Stimulated activated CD4-positive, alpha-beta T cell treated with anti-CD3 and anti-CD28 coated beads, Interleukin-15, amount 100 ng/mL, for 24 hours (primary cell): ENCODE measurements around the gene OPA1.

Experiments used
- DNase-seq: peaks from one replicate; pipeline ENCODE4 v3.0.0-alpha.2; 2020

The OPA1 gene, protein sequence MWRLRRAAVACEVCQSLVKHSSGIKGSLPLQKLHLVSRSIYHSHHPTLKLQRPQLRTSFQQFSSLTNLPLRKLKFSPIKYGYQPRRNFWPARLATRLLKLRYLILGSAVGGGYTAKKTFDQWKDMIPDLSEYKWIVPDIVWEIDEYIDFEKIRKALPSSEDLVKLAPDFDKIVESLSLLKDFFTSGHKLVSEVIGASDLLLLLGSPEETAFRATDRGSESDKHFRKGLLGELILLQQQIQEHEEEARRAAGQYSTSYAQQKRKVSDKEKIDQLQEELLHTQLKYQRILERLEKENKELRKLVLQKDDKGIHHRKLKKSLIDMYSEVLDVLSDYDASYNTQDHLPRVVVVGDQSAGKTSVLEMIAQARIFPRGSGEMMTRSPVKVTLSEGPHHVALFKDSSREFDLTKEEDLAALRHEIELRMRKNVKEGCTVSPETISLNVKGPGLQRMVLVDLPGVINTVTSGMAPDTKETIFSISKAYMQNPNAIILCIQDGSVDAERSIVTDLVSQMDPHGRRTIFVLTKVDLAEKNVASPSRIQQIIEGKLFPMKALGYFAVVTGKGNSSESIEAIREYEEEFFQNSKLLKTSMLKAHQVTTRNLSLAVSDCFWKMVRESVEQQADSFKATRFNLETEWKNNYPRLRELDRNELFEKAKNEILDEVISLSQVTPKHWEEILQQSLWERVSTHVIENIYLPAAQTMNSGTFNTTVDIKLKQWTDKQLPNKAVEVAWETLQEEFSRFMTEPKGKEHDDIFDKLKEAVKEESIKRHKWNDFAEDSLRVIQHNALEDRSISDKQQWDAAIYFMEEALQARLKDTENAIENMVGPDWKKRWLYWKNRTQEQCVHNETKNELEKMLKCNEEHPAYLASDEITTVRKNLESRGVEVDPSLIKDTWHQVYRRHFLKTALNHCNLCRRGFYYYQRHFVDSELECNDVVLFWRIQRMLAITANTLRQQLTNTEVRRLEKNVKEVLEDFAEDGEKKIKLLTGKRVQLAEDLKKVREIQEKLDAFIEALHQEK

DNA sequence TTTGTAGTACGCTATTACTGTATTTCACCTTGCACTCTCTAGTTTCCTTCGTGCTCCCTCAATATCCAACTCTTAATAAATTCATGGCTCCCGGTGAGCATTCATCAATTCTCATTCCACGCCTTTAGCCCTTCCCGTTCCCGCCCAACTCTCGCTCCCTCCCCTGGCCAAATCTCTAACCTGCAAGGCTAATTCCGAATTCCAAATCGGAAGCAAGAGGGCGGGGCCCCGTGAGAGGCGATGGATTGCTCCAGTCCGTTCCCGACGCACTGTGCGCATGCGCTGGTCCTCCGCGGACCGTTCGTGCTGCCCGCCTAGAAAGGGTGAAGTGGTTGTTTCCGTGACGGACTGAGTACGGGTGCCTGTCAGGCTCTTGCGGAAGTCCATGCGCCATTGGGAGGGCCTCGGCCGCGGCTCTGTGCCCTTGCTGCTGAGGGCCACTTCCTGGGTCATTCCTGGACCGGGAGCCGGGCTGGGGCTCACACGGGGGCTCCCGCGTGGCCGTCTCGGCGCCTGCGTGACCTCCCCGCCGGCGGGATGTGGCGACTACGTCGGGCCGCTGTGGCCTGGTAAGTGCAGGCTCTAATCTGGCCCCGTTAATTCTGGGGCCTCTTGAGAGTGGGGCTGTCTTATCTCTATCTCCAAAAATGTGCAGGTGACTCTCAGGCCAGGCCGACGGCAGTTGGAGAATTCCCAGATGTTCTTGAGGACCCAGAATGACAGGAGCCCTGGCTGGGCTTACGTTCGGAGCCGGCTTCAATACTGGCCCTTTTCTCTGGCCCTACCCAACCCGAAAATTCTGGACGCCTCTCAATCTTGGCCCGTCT is at the start of gene OPA1:
TSS of gene OPA1 (plus strand) at position 368 of the 827 bp plus-strand sequence. CDS start at position 538, 170 bp downstream.
- DNase-seq: peak; percentile 96

DNA sequence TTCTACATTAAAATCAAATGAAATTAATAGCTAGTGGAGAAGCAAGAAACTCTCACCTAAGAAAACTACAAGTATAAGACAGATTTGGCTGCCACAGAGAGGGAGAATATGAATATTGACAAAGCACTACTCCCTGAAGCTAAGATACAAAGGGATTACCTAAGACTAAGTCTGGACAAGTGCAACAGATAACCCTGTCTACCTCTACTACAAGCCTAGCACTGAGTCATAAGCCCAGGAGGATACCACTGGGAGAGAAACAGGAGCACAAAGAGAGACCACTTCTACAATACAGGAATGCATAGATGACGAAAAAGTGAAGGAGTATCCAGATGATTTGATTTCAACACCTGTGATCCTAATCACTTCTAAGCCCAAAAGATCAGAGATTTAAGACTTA is 48.7 kb upstream of the OPA1 start:
- no peak for DNase-seq

DNA sequence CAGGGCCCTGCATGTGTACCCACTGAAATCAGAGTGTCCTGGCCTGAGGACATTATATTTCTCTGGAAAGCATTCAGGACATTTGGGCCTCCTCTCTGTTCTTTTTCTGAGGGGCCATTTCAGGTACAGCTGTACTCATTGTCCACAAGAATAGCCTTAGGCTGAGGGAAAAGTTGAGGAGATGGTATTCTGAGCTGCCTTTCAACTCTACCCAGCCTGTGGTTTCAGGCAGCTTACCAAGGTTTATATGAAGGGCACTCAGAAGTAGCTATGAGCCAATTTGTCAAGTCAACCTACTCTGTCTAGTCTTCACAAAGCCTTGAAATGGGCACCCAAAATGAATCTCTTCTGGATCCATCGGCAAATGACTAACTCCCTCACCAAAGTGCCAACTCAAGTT is 47.7 kb upstream of the OPA1 start:
- no peak for DNase-seq

DNA sequence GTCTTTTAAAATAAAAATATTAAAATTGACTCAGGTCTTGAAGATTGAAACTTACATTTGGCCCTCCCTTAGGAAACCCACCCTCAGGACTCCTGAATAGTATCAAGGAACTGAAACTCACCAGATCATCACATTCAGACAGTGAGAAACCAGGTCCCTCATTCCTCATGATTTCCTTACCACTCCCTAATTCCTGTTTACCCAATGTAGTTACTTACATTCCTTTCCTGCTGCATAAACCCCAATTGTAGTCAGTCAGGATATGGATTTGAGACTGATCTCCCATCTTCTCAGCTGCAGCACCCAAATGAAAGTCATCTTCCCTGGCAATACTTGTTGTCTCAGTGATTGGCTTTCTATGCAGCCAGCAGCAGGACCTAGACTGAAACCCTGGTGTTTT is 46.9 kb upstream of the OPA1 start:
- DNase-seq: no peak

DNA sequence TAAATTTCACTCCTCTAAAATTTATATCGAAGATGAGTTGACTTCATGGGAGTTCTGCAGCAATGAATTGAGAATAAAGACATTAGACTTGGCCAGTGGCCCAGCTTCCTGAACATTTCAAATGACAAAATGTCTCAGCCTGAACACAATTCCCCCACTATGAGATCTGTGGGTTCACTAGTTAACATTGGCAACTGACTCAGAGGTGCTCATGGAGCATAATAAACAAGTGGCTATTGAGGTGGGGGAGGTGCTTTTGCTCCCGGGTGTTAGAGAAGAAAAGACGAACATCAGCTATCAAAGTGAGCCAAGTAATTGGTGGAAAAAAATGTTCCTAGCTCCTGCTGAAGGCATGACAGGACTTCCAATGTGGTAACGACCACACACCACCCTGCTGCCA is 44.6 kb upstream of the OPA1 start:
- no peak for DNase-seq

DNA sequence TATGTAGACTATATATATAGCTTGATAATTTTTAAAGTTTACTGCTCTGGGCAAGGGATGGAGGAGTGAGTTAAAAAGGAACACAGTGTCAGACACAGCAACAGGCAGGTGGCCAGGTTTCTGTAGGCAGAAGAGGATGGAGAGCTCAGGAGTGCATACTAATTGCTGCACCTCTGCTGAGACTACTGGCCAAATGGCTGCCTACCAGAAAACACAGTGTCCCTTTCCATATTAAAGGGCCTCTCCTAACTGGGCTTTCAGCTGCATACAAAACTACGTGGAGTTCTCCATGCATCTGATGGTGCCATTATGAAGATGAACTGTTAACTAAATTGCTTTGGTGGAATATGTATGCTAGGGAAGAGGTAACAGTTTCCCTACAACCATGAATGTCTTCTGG is 40.1 kb upstream of the OPA1 start:
- DNase-seq: no peak

DNA sequence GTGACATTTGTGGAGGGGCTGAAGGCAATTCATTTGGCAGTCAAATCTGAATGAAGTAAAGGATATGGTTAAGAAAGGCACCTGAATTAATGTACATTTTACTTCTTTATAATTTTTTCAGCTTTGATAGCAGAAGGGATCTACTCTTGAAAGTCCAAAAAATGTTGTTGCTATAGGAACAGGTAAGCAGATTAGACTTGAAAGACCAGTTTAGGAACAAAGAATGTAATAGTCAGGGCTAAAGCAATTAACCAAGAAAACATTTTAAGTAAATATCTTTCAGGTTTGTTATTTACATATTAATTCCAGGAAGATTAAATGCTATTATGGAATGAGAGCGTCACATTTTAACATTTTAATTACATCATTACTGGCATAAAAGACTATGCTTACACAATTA is 39.4 kb upstream of the OPA1 start:
- DNase-seq: no peak

DNA sequence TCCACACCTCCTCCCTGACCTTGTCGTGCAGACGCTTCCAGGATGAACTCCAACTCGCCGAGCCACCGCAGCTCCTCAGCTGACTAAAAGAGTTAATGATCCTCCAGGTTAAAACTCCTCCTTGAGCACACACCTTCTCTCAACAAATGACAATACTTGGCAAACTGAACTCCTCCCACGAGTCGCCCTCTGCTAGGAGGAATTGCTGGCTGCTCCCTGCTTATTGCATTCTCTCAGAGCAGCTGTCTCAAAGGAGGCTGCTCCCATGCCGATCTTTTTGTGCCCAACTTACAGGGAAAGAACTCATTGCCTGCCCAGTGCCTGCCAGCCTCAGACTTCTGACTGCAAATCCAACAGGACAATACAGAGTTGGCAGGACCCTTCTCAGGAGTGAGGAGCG is 38.2 kb upstream of the OPA1 start, which contains the start of gene ATP13A4:
TSS of gene ATP13A4 (minus strand) at position 85 of the 400 bp plus-strand sequence. CDS start 96 bp downstream, outside the sequence.
- no peak for DNase-seq

DNA sequence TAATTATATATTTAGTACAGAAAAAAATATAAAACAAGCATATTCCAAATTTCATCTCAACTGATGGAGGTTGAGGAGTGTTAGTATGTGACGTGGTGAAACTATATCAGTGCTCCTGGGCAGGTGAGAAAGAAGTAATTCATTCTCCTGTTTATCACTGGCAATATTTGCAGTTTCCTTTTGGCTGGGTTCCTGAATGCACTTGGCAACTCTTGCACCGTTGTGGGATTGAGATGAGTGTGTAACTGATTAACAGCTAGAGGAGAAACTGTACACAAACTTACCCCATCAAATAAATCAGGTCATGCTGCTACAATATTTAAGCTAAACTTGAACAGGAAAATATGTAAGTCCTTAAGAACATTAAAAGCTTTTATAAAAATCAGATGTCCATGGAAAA is 36.2 kb upstream of the OPA1 start:
- no peak for DNase-seq

DNA sequence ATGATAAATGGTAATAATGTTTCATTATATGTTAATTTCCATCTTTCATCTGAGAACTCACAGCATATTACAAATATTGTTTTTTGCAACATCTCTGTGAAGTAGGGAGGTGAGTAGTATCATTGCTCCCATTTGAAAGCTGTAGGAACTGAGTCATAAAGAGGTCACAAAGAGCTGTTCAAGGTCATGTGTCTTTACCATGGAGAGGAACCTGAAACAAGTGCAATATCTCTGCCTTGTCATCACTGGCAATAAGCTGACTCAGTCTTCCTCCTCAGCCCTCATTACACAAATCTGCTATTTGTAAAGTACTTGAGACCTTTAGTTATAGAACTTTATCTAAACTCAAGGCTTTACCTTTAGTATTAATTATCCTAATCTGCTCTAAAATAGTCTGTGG is 33.9 kb upstream of the OPA1 start:
- no peak for DNase-seq

DNA sequence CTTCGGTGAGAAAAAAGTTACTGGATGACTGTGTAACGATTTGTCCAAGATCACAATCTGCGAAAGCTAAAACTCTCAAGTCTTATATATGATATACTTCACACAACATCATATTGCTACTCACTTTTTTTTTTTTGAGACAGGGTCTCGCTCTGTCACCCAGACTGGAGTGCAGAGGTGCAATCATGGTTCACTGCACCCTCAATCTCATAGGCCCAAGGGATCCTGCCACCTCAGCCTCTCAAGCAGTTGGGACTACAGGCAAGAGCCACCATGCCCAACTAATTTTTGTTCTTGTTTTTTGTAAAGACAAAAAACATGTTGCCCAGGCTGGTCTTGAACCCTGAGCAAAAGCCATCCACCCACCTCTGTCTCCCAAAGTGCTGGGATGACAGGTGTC is 32.9 kb upstream of the OPA1 start:
- no peak for DNase-seq

DNA sequence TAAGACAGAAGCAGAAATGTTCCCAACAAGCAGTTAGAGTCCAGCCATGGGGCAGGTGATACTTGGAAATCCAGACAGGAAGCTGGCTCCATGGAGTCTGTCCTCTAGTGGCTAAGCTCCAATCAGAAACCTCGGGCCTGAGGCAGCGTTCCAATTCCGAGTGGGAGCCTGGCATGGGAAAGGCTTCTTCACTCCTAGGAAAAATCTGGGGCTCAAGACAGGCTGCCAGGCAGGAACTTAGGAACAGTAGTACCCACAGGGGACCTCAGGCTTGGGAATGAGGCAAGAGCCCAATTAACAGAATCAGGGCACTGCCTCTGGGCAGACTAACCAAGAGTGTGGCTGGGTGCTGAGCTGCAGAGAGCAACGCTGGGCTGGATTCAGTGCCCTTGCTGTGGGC is 32.1 kb upstream of the OPA1 start:
- no peak for DNase-seq

DNA sequence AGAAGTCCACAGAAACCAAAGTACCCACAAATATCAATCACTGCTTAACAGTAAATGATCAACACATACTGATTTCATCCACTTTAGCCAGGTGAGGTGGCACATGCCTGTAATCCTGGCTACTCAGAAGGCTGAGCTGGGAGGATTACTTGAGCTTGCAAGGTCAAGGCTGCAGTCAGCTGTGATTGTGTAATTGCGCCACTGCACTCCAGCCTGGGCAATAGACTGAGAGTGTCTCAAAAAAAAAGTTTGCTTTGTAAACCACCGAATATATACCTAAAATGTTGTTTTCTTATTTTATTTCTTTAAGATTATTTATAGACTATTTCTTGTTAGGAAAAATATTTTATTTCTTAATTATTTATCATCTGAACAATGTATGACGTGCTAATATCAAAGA is 29.6 kb upstream of the OPA1 start:
- no peak for DNase-seq

DNA sequence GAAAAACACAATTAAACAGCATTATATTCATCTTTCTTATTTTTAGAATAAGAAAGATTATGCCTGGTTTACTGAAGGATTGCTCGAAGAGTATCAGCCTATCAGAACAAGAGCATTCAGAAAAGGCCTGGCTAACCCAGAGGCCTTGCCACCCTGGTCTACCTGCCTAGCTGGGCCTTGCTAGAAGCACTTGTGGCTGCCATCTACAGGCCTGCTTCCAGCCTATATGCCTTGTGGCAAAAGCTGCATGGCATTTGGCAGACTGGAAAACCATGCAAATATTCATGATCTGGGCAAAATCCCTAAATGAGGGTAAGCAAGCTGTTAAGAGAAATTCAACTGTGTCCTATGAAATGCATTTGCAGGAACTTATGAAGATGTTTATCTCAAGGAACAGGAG is 29.0 kb upstream of the OPA1 start:
- DNase-seq: peak; percentile 4

DNA sequence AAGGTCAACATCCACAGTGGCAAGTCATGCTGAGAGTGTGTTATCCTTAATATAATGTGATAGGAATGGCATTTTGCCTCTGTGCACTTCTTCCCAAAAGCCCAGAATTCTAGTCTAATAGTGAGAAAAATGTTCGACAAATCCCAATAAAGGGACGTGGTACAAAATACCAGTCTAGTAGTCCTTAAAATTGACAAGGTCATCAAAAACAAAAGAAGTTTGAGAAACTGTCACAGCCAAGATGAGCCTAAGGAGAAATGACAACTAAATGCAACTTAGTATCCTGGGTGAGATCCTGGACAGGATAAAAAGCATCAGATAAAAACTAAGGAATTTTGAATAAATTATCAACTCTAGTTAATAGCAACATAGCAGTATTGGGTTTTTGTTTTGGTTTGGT is 23.9 kb upstream of the OPA1 start:
- no peak for DNase-seq

DNA sequence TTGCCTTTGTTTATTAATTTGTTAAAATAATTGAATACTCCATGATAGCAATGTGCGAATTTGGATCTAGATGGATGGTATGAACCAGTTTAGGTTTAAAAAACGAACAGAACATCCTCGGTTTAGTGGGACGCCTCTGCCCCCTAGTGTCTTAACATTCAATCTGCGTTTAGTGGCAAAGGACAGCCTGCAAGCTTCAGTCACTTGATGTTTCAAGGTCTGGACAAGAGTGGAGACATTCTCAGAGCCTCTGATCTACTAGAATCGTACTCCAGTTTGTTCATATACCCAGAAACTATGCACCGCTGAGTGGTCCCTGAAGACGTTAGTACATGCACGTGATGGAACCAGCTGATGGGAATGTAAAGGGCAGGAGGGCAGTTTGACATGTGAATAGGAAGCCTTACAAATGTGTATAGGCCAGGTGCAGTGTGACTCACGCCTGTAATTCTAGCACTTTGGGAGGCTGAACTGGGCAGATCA is 20.5 kb upstream of the OPA1 start:
- DNase-seq: peak; percentile 57

DNA sequence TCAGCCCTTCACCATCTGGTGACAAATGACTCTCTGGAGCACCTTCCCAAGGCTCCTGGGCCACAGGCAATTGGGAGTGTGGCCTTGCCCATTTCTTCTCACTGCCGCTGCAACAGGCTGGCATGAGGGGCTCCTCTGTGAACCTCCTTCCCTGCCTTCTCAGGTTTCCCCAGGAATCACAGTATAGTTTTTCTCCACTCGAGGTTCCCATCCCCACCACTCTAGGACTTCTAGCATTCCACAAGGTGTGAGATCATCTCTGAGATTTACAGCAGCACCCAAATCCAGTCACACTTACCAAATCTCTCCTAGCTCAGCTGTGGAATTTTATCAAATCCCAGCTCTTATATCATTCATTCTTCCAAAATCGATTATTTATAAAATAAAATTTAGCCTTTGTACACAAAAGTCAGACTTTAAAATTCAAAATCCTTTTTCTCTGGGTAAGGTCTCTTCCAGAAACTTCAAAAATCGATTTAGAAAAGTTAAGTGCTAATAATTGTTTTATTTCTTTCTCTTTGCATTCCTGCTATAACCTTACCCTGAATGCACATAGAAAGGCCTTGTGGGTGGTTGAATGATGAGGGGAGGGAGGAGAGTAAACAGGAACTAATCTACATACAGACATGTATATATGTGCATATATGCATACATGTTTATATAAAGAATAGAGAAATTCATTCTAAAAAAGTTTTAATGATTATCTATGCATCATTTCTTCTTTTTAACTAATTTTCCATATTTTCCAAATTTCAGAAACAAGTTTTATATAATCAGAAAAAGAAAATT is 19.4 kb upstream of the OPA1 start:
- DNase-seq: no peak

DNA sequence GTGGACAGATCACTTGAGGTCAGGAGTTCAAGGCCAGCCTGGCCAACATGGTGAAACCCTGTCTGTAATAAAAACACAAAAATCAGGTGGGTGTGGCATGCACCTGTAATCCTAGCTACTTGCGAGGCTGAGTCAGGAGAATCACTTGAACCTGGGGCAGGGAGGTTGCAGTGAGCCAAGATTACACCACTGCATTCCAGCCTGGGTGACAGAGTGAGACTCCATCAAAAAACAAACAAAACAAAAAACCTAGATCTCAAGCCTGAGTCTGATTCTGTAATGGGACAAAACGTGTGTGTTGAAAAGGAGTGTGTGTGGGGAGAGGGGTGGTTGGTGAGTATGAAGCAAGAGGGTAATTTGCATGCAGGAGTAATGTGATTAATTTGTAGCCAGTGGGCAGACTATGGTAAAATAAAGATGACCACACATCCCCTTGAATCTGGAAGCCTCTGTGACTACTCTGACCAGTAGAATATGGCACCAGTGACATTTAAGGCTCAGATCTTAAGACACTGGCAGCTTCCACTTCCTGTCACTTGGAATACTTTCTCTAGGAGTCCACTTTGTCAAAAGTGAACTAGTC is 18.4 kb upstream of the OPA1 start:
- no peak for DNase-seq

DNA sequence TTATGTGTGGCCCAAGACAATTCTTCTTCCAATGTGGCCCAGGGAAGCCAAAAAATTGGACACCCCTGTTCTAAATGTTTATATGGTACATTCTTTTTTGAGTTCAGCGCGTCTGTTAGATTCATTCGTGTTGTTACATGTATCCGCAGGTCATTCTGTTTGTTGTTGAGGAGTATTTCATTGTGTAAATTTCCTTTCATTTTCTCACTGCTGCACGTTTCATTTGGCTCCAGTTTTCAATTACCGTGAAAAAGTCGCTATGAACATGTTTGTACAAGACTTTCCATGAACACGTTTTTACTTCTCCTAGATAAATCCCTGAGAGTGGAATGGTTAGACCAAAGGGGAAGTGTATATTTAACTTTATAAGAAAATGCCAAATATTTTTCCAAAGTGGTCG is 7.5 kb upstream of the OPA1 start:
- DNase-seq: no peak

DNA sequence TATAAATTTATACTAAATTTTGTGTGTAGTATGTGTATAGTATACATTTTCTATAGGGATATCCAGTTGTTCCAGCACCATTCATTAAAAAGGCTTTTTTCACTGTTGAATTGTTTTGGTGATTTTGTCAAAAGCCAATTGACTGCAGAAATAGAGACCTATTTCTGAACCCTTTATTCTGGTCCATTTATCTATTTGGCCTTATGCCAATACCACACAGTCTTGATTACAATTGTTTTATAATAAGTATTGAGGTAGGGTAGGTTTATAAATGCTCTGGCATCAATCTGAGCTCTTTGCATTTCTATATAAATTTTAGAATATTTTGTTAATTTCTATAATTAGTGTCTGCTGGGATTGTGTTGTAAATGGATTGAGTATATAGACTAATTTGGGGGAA is 6.5 kb upstream of the OPA1 start:
- DNase-seq: no peak

DNA sequence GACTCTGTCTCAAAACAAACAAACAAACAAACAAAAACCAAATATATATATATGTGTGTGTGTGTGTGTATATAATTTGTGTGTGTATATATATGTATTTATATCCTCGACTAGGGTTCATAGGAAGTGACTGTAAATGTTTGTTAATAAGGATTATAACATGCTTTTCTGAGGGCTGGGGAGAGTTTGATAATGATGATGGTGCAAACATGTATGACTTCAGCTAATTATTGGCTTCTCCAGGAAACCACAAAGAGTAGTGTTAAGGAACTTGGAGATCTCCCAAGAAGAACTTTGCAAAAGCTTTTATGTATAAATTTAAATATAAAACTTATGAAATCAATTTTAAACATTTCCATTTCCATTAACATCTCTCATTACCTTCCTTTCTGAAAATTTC is 3.9 kb upstream of the OPA1 start:
- DNase-seq: no peak

DNA sequence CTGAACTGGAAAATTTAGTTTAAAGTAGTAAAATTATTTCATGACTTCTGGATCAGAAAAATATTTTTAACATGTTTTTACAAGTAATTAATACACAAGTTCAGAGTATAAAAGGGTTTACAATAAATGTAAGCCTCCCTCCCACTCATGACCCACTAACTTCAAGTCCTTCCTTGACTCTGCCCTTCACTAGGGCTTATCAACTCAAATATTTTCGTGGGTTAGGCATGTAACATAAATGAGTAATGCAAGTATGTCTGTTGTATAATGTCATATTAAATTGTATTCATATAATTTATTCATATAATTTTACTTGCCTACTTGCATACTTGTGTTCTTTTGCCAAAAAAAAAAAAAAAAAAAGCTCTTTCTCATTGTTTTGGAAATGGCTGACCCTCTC is 3.4 kb upstream of the OPA1 start:
- no peak for DNase-seq
